Muscle layer of duodenum (tissue), 2 donors: Measurements from ENCODE around the gene FADS6.
"Not testable (repeated sequence)": the region's sequence is repeated elsewhere in the genome, so short reads cannot be mapped to it uniquely, and the experiment has no call there.

Experiments
- H3K27ac ChIP-seq: one replicate; pipeline ENCODE4 v1.7.0; 2013; ENCODE audit warnings: mild to moderate bottlenecking, low read length
- H3K27me3 ChIP-seq: one replicate; pipeline ENCODE4 v1.7.0; 2013; ENCODE audit warnings: low read depth, mild to moderate bottlenecking, control low read depth, low read length
- H3K36me3 ChIP-seq, 2 donors: one replicate each; pipeline ENCODE4 v1.7.0; 2013; ENCODE audit warnings: low read length in 2 of 2, control low read depth in 1 of 2, mild to moderate bottlenecking in 1 of 2; ENCODE audit not compliant: insufficient read depth in 2 of 2, control insufficient read depth in 1 of 2
- H3K4me1 ChIP-seq, 2 donors: one replicate each; pipeline ENCODE4 v1.7.0; 2013; ENCODE audit warnings: low read length in 2 of 2, mild to moderate bottlenecking in 2 of 2, control low read depth in 1 of 2, moderate library complexity in 1 of 2; ENCODE audit not compliant: insufficient read depth in 2 of 2, control insufficient read depth in 1 of 2
- H3K4me3 ChIP-seq, 2 donors: one replicate each; pipeline ENCODE4 v1.7.0; 2013; ENCODE audit warnings: low read length in 2 of 2, low read depth in 1 of 2, mild to moderate bottlenecking in 1 of 2
- H3K9me3 ChIP-seq, 2 donors: one replicate each; pipeline ENCODE4 v1.7.0; 2013; ENCODE audit warnings: low read length in 2 of 2, control low read depth in 1 of 2, mild to moderate bottlenecking in 1 of 2; ENCODE audit not compliant: control insufficient read depth in 1 of 2
- donor health status: healthy.

Gene FADS6

GRCh38 chr17:74919440-74920305 is 26.2 kb upstream of the FADS6 start:
- Histone ChIP-seq H3K36me3 (no peaks in the 10 kb centered on the region), H3K27ac (no peak overlapping the region), H3K9me3 (no peaks in the 10 kb centered on the region), H3K4me3 (no peak overlapping the region), H3K4me1 (peaks cover 0 to 22% of the 10 kb centered on the region in 2 donors), H3K27me3 (peaks cover 23% of the 10 kb centered on the region)

DNA sequence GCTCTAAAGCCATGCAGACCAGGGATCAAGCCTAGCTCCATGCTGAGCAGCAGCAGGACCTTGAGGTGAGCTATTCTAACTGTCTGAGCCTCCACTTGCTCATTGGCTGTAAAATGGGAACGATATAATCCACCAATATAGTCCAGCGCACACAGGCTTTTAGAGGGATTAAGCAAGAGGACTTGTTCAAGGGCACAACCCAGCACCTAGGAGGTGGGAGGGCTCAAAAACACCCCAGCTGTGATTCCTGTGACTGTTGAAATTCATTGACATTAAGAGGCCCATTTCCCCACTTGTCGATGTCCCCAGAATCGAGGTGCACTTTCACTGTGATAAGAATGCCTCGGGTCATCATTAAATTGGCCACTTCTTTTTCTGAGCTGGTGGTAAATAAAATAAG is 25.5 kb upstream of the FADS6 start:
- no peaks in the 10 kb centered on the region for H3K9me3 ChIP-seq
- H3K4me3 ChIP-seq: no peak overlapping the region
- no peak overlapping the region for H3K27ac ChIP-seq
- peaks cover 15% of the 10 kb centered on the region for H3K27me3 ChIP-seq
- H3K4me1 ChIP-seq: peaks cover 0 to 14% of the 10 kb centered on the region in 2 donors
- H3K36me3 ChIP-seq: no peaks in the 10 kb centered on the region

DNA sequence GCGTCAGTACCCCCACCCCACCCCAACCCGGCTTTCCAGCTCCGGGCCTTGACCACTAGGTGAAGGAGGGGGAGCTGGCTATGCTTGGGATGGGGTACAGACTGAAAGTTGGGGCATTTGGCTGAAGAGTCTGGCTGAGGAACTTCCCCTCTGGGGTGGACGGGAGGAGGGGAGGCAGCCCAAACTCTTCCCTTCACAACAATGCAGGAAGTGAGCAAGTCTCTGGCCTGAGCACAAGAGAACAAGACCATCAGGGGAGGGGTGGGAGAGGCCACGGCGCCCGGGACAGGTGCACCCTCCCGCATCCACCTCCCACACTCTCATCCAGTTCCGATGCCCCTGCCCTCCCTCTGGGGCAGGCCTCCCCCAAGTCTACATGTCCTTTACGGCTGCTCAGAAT is 24.0 kb upstream of the FADS6 start:
- Histone ChIP-seq H3K27me3 (peaks cover 7% of the 10 kb centered on the region), H3K4me3 (no peak overlapping the region), H3K27ac (no peak overlapping the region), H3K36me3 (no peaks in the 10 kb centered on the region), H3K9me3 (no peaks in the 10 kb centered on the region), H3K4me1 (peaks cover 0 to 1% of the 10 kb centered on the region in 2 donors)

GRCh38 chr17:74916851-74917199 is 23.4 kb upstream of the FADS6 start:
- Histone ChIP-seq H3K4me3 (no peak overlapping the region), H3K9me3 (no peaks in the 10 kb centered on the region), H3K27me3 (peaks cover 6% of the 10 kb centered on the region), H3K36me3 (no peaks in the 10 kb centered on the region), H3K4me1 (no peaks in the 10 kb centered on the region), H3K27ac (no peak overlapping the region)

- Histone ChIP-seq H3K4me3 (no peak overlapping the region), H3K9me3 (no peaks in the 10 kb centered on the region), H3K27me3 (peaks cover under 1% of the 10 kb centered on the region), H3K36me3 (no peaks in the 10 kb centered on the region), H3K4me1 (no peaks in the 10 kb centered on the region), H3K27ac (no peak overlapping the region)
These were observed 22.9 kb upstream of the FADS6 start for GRCh38 chr17:74916136-74916850.

- not testable (repeated sequence) for H3K4me1 ChIP-seq, H3K36me3 ChIP-seq, H3K27me3 ChIP-seq, H3K9me3 ChIP-seq, H3K4me3 ChIP-seq, H3K27ac ChIP-seq
These were observed 18.0 kb upstream of the FADS6 start for GRCh38 chr17:74911423-74911822.

GRCh38 chr17:74909097-74909496 is 15.7 kb upstream of the FADS6 start:
- not testable (repeated sequence) for H3K27ac ChIP-seq, H3K9me3 ChIP-seq, H3K27me3 ChIP-seq, H3K36me3 ChIP-seq, H3K4me1 ChIP-seq, H3K4me3 ChIP-seq

- Histone ChIP-seq H3K36me3 (no peaks in the 10 kb centered on the region), H3K27me3 (peaks cover 6% of the 10 kb centered on the region), H3K27ac (no peak overlapping the region), H3K4me1 (no peaks in the 10 kb centered on the region), H3K4me3 (no peak overlapping the region), H3K9me3 (no peaks in the 10 kb centered on the region)
These were observed 13.6 kb upstream of the FADS6 start for GRCh38 chr17:74907012-74907411.

GRCh38 chr17:74906214-74906793 is 12.9 kb upstream of the FADS6 start:
- not testable (repeated sequence) for H3K4me3 ChIP-seq, H3K36me3 ChIP-seq, H3K9me3 ChIP-seq

DNA sequence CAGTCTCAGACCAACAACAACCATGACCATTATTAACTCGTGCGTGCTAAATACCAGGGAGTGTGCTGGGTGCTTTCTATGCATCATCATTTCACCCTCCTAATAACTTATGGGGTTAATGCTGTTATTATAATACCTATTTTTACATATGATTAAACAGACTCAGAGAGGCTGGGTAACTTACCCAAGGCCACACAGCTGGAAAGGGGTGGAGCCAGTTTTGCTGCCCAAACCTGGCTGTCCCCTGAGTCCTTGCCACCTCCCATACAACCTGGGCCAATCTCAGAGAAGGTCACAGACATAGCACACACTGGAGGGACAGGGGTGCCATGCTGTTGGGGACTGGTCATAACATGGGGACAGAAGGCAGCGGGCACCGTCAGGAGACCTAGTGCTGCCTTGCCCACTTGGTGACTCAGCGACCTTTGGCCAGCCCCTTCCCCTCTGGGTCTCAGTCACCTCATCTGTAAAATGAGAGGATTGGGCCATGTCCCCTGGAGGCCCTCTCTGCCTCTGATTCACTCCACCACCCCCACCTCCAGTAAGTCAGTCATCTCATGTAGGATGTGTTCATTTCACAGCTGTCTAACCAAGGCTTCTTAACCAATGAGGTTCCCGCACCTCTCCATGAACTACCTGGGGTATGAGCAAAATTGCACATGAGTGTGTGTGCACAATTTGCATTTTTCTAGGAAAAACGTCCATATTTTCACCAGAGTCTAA is 11.4 kb upstream of the FADS6 start:
- H3K27me3 ChIP-seq: peaks cover 6% of the 10 kb centered on the region
- no peaks in the 10 kb centered on the region for H3K9me3 ChIP-seq

More at GRCh38 chr17:74906214-74906793, 12.9 kb upstream of the FADS6 start:
- not testable (repeated sequence) for H3K27ac ChIP-seq, H3K4me1 ChIP-seq, H3K27me3 ChIP-seq

GRCh38 chr17:74903671-74904070 is 10.2 kb upstream of the FADS6 start:
- Histone ChIP-seq H3K9me3 (no peaks in the 10 kb centered on the region), H3K27ac (no peak overlapping the region), H3K4me1 (no peaks in the 10 kb centered on the region), H3K36me3 (no peaks in the 10 kb centered on the region), H3K4me3 (no peak overlapping the region), H3K27me3 (peaks cover 6% of the 10 kb centered on the region)

More for the DNA sequence above, 11.4 kb upstream of the FADS6 start:
- H3K4me3 ChIP-seq: no peak overlapping the region
- H3K27ac ChIP-seq: no peak overlapping the region
- H3K4me1 ChIP-seq: no peaks in the 10 kb centered on the region
- H3K36me3 ChIP-seq: no peaks in the 10 kb centered on the region
